ENCODE data around the gene DRD4. TPM values are rescaled to one million over a fixed set of nuclear protein-coding genes. Genes with fewer than 3 reads are reported as not detected.
"Not testable (repeated sequence)": the region's sequence is repeated elsewhere in the genome, so short reads cannot be mapped to it uniquely, and the experiment has no call there.

The DRD4 gene
- total and polyA plus RNA-seq, 10 of the 15 experiments (the other 5 are each of a cell fraction or from before 2014, with no cell fraction given): not detected

DNA sequence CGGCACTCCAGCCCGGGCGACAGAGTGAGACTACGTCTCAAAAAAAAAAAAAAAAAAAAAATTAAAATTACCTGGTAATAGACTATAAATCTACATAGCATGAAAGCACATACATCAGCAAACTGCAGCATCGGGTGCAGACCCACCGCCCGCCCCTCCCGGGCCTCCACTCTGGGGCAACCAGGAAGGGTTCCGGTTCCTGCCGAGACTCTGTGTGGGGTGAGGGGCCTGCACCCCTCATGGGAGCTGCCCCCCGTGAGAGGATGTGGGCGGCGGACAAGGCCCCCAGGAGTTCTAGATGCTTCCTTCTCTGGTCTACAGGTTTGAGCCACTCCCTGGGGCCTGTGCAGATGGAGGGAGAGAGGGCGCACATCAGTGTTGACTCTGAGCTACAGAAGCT is 9.1 kb downstream of the DRD4 start (continued):
- TF ChIP-seq, protein P1, sequence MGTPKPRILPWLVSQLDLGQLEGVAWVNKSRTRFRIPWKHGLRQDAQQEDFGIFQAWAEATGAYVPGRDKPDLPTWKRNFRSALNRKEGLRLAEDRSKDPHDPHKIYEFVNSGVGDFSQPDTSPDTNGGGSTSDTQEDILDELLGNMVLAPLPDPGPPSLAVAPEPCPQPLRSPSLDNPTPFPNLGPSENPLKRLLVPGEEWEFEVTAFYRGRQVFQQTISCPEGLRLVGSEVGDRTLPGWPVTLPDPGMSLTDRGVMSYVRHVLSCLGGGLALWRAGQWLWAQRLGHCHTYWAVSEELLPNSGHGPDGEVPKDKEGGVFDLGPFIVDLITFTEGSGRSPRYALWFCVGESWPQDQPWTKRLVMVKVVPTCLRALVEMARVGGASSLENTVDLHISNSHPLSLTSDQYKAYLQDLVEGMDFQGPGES (IDR thresholded peaks at IDR 0.05): no peak
- TF ChIP-seq, protein P2, sequence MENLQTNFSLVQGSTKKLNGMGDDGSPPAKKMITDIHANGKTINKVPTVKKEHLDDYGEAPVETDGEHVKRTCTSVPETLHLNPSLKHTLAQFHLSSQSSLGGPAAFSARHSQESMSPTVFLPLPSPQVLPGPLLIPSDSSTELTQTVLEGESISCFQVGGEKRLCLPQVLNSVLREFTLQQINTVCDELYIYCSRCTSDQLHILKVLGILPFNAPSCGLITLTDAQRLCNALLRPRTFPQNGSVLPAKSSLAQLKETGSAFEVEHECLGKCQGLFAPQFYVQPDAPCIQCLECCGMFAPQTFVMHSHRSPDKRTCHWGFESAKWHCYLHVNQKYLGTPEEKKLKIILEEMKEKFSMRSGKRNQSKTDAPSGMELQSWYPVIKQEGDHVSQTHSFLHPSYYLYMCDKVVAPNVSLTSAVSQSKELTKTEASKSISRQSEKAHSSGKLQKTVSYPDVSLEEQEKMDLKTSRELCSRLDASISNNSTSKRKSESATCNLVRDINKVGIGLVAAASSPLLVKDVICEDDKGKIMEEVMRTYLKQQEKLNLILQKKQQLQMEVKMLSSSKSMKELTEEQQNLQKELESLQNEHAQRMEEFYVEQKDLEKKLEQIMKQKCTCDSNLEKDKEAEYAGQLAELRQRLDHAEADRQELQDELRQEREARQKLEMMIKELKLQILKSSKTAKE (IDR thresholded peaks at IDR 0.05; ENCODE audit: low read depth, poor library complexity, severe bottlenecking): no peak
- TF ChIP-seq WRNIP1 (IDR thresholded peaks at IDR 0.05; ENCODE audit: borderline replicate concordance, low read depth, low read length) (no peak), BCL11A (IDR thresholded peaks at IDR 0.05; ENCODE audit: low read depth, low read length) (no peak), CREM (IDR thresholded peaks at IDR 0.05; ENCODE audit: low read depth) (no peak), ZNF24 (IDR thresholded peaks at IDR 0.05) (no peak), NRF1 (conservative IDR thresholded peaks at IDR 0.05; ENCODE audit: low read depth, low read length) (no peak), RBBP5 (conservative IDR thresholded peaks at IDR 0.05) (no peak)

DNA sequence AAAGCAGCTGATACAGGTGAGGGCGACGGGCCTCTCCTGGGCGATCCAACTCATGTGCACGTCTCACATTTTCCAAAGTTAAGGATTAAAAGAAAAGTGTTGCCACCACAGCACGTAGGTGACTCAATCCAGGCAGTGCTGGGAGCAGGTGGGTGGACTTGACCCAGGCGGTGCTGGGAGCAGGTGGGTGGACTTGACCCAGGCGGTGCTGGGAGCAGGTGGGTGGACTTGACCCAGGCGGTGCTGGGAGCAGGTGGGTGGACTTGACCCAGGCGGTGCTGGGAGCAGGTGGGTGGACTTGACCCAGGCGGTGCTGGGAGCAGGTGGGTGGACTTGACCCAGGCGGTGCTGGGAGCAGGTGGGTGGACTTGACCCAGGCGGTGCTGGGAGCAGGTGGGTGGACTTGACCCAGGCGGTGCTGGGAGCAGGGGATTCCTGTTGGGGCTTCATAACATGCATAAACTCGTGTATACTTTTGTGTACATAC is 10.6 kb downstream of the DRD4 start:
- POLR2A ChIA-PET; RAD21 ChIA-PET (ENCODE audit: unreplicated experiment); H4K20me1 ChIP-seq (ENCODE audit: control insufficient read depth, insufficient read depth); ATAC-seq; H3K4me2 ChIP-seq (ENCODE audit: control insufficient read depth, insufficient read depth); H3K9me3 ChIP-seq (replicated peaks; ENCODE audit: control insufficient read depth, insufficient read depth, low read length); CTCF ChIA-PET; H3K4me3 ChIP-seq; DNase-seq (ENCODE audit: low read depth, low spot score); H3K27me3 ChIP-seq (replicated peaks in 1 of 2; ENCODE audit: control insufficient read depth in 2 of 2, insufficient read depth in 2 of 2, low read length in 1 of 2); FAIRE-seq; H3K9ac ChIP-seq (ENCODE audit: control insufficient read depth, insufficient read depth, low read length); BruUV-seq (replicated peaks); in situ Hi-C loops (cut with MboI); H2AFZ ChIP-seq (ENCODE audit: control insufficient read depth, low read depth, low read length); H3K79me2 ChIP-seq (ENCODE audit: control insufficient read depth, insufficient read depth, low read length); H3K27ac ChIP-seq (ENCODE audit: control insufficient read depth, insufficient read depth); SMC1A ChIA-PET (ENCODE audit: uncharacterized antibody, unreplicated experiment); H3K36me3 ChIP-seq (ENCODE audit: control insufficient read depth in 2 of 2, insufficient read depth in 2 of 2, low read length in 1 of 2); intact Hi-C loops (cut with micrococcal nuclease; ENCODE audit: unreplicated experiment): not testable (repeated sequence)
- H3K4me1 ChIP-seq (ENCODE audit: control insufficient read depth, insufficient read depth, low read length): peaks cover 13% of the 10 kb centered on the region
- WGBS (ENCODE audit: insufficient coverage, insufficient replicate concordance, low lambda C conversion rate, missing lambda C conversion rate): 96% methylated on average over 9 of the region's 14 CpGs
